ENCODE data around the gene CD200.

The CD200 gene

DNA sequence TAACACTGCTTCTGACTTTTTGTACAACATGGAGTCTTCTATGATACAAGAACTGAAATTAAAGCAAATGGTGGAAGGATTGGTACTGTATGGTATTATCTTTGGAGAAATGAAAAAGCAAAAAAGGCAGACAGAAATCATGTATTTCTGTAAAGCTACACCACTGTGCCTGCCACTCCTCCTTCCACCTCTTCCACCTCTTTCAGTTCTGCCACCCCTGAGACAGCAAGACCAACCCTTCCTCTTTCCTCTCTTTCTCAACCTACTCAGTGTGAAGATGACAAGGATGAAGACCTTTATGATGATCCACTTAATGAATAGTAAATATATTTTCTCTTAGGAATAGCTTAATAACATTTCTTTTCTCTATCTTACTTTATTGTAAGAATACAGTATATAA, 57.0 kb downstream of the CD200 start:
- no peak for TF ChIP-seq CTCF (IDR thresholded peaks at IDR 0.05; ENCODE audit: low read depth, low read length)

DNA sequence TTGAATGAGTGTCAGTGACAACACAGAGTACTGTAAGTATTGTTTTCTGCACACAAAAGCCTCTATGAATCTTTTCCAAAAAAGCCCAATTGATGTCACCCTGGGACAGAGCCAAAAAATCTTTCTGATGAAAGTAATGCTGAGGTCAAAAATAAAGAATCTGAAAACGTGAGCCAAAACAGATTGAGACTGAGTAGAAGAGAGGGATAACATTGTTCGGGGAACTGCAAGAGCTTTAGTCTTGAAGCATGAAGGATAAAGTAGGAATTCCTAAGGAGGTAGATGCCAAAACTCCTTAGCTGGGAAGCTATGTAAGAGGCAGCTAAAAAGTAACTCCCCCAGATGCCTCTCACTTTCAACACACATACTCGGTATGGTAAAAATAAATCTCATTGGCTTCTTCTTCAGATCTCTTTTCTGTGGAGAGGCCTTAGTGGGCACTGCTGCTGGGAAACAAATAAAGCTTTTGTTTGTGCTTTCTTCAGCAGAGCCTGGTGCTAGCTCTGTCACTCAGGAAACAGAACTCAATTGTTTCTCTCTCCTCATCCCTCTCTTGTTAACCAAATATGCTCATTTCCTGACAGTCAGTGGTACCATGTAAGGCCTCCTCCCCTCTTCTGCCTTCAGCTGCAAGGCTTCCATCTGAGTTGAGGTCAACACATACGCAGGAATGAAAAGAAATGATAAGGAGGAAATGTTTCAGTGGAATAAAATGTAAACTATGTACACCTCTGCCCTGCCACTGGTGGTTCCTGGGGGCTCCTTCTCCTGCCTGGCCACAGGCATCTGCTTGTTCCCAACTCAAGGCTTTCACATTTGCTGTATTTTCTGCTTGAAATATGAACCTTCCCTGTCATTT, 58.1 kb downstream of the CD200 start:
- H3K4me3 ChIP-seq (ENCODE audit: low read depth, low read length), result peak overlapping the region; percentile 3; the same call in 1 of the 2 replicates
- no peak for TF ChIP-seq CTCF (IDR thresholded peaks at IDR 0.05; ENCODE audit: low read depth, low read length)

More for the DNA sequence above, 57.0 kb downstream of the CD200 start:
- no peak overlapping the region for H3K4me3 ChIP-seq (ENCODE audit: low read depth, low read length)

- TF ChIP-seq CTCF (IDR thresholded peaks at IDR 0.05; ENCODE audit: low read depth, low read length), result no peak
- H3K4me3 ChIP-seq (ENCODE audit: low read depth, low read length), result no peak overlapping the region
Measured at GRCh38 chr3:112391648-112392047, 58.7 kb downstream of the CD200 start.

DNA sequence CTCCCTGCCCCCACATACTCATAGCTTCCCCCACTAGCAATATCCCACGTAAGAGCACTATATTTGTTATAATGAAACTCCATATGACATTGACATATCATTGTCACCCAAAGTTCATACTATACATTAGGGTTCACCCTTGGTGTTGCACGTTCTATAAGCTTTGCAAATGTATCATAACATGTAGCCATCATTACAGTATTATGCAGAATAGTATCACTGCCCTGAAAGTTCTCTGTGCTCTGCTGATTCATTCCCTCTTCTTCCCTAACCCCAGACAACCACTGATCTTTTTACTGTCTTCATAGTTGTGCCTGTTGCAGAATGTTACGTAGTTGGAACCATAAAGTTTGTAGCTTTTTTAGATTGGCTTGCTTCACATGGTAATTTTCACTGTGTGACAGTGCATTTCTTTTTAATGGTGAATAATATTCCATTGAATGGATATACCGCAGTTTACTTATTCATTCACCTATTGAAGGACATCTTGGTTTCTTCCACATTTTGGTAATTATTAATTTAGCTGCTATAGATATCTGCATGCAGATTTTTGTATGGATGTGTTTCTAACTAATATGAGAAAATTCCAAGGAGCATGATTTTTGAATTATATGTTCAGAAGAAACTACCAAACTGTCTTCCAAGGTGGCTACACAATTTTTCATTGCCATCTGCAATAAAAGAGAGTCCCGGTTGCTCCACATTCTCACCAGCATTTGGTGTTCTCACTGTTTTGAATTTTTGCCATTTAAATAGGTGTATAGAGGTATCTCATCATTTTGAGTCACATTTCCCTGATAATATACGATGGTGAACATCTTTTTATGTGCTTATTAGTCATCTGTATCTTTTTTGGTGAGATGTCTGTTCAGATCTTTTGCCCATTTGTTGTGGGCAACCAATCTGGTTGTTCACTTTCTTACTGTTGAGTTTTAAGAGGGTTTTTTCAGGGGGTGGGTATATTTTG, 59.7 kb downstream of the CD200 start:
- TF ChIP-seq CTCF (IDR thresholded peaks at IDR 0.05; ENCODE audit: low read depth, low read length), result no peak
- no peak overlapping the region for H3K4me3 ChIP-seq (ENCODE audit: low read depth, low read length)

DNA sequence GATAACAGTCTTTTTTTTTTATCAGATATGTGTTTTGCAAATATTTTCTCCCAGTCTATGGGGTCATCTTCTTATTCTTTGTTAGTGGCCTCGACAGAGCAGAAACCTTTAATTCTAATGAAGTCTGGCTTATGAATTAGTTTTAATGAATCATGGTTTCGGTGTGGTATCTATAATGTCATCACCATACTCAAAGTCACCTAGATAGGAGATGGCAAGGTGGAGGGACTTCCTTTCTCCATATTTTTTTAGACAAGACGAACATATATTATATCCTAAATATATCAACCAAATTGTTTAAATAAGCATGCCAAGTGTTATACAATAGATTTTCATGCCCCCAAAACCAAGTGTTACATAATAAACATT, 60.4 kb downstream of the CD200 start:
- H3K4me3 ChIP-seq (ENCODE audit: low read depth, low read length), result no peak overlapping the region
- TF ChIP-seq CTCF (IDR thresholded peaks at IDR 0.05; ENCODE audit: low read depth, low read length), result no peak

DNA sequence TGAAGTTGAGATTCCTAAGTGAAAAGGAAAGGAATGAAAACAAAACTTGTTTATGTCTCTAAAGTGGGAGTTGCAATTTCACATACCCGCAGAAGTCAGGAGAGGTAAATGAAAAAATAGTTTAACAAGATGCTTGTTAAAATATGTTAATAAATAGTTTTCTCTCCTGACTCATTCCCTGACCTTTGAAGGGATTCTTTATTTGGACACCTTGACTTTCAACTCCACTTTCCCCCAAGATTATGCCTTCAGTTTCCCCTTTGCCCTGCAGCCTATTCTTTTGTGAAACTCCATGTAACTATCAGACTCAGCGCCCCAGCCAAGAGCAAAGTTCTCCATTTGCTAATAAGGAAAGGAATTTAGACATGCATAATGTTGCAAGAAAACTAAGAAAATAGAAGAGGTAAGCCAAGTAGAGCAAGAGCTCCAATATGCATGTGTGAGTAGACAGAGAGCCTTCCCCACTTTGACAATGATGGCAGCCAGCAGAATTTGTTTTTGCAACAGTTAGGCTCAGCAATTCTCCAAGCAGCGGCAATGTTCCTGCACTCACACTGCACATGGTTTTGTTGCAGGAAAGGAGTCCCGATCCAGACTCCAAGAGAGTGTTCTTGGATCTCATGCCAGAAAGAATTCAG, 61.2 kb downstream of the CD200 start:
- no peak for TF ChIP-seq CTCF (IDR thresholded peaks at IDR 0.05; ENCODE audit: low read depth, low read length)
- H3K4me3 ChIP-seq (ENCODE audit: low read depth, low read length), result no peak overlapping the region
